HL-60 (cell line): ENCODE results near the gene NCK2.

ENCODE experiments used
- SPI1 ChIP-seq: IDR thresholded peaks from 2 replicates; pipeline ENCODE4 v1.6.1; 2012; ENCODE audit warnings: low read depth, mild to moderate bottlenecking, borderline replicate concordance
- TF ChIP-seq, protein P1 (sequence below): IDR thresholded peaks from one replicate; pipeline ENCODE4 v1.5.1; 2011; ENCODE audit warnings: low read length, control low read depth, inconsistent platforms; ENCODE audit not compliant: insufficient read depth

- TF ChIP-seq, protein P1, sequence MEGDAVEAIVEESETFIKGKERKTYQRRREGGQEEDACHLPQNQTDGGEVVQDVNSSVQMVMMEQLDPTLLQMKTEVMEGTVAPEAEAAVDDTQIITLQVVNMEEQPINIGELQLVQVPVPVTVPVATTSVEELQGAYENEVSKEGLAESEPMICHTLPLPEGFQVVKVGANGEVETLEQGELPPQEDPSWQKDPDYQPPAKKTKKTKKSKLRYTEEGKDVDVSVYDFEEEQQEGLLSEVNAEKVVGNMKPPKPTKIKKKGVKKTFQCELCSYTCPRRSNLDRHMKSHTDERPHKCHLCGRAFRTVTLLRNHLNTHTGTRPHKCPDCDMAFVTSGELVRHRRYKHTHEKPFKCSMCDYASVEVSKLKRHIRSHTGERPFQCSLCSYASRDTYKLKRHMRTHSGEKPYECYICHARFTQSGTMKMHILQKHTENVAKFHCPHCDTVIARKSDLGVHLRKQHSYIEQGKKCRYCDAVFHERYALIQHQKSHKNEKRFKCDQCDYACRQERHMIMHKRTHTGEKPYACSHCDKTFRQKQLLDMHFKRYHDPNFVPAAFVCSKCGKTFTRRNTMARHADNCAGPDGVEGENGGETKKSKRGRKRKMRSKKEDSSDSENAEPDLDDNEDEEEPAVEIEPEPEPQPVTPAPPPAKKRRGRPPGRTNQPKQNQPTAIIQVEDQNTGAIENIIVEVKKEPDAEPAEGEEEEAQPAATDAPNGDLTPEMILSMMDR = no peak
- TF ChIP-seq SPI1 = no peak
Observed at GRCh38 chr2:105698820-105699219, 45.9 kb upstream of the NCK2 start.
